Measurements from ENCODE around the gene STK25.
"Not testable (repeated sequence)": the region's sequence is repeated elsewhere in the genome, so short reads cannot be mapped to it uniquely, and the experiment has no call there.

The STK25 gene

DNA sequence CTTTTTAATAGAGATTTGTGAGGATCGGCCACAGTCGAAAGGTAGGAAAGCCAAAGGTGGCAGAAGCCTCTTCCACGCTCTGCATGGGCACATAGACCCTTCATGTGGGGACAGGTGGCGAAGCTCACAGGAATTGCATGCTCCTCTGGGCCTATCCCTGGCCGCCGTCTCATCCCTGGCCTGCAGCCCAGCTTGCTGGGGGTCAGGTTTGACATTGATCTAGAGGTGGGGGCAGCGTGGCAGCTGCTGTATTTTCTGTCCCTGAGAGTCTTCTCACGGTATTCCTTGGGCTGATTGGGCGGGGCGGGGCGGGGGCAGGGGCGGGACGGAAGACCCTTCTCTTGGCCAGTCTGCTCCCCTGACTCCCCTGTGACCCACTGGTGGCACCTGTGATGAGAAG is 48.9 kb downstream of the STK25 start:
- TF ChIP-seq, protein P1, sequence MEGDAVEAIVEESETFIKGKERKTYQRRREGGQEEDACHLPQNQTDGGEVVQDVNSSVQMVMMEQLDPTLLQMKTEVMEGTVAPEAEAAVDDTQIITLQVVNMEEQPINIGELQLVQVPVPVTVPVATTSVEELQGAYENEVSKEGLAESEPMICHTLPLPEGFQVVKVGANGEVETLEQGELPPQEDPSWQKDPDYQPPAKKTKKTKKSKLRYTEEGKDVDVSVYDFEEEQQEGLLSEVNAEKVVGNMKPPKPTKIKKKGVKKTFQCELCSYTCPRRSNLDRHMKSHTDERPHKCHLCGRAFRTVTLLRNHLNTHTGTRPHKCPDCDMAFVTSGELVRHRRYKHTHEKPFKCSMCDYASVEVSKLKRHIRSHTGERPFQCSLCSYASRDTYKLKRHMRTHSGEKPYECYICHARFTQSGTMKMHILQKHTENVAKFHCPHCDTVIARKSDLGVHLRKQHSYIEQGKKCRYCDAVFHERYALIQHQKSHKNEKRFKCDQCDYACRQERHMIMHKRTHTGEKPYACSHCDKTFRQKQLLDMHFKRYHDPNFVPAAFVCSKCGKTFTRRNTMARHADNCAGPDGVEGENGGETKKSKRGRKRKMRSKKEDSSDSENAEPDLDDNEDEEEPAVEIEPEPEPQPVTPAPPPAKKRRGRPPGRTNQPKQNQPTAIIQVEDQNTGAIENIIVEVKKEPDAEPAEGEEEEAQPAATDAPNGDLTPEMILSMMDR (IDR thresholded peaks at IDR 0.05; ENCODE audit: insufficient read depth, missing control alignments), result no peak
- no peak for FAIRE-seq

DNA sequence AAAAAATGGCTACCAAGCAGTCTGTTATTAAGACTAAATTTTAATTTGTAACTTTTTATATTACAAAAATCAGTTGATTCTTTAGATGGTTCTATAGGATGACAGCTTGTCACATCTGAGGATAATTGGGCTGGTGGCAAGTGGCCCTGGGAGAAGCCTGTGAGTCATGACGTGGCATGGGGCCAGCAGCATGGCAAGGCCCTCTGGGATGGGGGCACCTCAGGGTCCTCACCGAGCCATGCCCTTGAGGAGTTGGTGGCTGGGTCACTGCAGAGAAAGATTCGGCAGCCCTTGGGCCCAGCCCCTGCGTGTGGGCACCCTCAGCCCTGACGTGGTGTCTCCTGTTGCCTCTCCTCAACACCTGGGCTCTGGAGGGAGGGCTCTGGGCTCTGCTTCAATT is 49.7 kb downstream of the STK25 start:
- TF ChIP-seq, protein P1 (IDR thresholded peaks at IDR 0.05; ENCODE audit: insufficient read depth, missing control alignments), result no peak
- DNase-seq (ENCODE audit: insufficient read length, low spot score) (no peak), FAIRE-seq (no peak)

More for the DNA sequence above, 48.9 kb downstream of the STK25 start:
- DNase-seq (ENCODE audit: insufficient read length, low spot score), result no peak

DNA sequence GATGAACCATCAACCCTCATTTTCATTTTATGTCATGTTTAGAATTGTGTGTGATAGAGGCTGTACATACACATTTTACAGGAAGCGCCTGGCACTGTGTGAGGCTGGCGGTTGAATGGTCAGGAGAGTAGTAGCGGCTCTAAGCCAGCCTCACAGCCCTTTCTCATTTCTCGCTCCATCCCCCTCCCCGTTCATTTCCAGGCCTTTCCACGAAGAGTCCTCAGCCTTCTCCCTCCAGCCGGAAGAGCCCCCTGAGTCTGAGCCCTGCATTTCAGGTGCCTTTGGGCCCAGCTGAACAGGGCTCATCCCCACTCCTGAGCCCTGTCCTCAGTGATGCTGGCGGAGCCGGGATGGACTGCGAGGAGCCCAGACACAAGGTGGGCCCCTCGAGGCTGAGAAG is 51.8 kb downstream of the STK25 start:
- DNase-seq (ENCODE audit: insufficient read length, low spot score) (no peak), FAIRE-seq (no peak)
- TF ChIP-seq, protein P1 (IDR thresholded peaks at IDR 0.05; ENCODE audit: insufficient read depth, missing control alignments), result no peak

DNA sequence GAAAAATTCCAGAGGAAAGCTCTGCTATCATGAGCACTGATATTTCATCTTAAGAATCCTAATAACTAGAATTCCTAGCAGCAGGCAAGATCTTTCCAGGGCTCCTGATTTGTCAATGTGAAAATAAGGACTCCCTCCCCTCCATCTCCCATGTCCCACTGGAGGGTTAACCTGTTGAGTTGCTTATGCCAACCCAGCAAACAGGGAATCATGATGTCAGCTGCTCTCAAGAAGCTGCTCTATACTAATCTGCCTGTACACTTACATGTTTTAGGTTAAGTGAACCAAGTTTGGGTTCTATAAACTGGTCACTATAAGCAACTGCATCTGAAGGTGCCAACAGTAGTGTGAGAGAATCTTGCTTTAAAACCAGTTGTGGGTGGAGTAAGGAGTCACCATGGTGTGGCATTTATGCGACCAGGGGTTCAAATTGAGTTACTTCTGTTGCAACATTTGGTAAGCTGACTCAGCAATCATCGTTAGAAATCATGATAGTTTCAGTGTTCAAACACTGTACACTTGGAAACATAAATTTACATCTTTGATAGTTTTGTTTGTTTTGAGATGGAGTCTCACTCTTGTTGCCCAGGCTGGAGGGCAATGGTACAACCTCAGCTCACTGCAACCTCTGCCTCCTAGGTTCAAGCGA is 53.4 kb downstream of the STK25 start:
- DNase-seq (ENCODE audit: insufficient read length, low spot score) (no peak), FAIRE-seq (no peak)
- TF ChIP-seq, protein P1 (IDR thresholded peaks at IDR 0.05; ENCODE audit: insufficient read depth, missing control alignments), result no peak

DNA sequence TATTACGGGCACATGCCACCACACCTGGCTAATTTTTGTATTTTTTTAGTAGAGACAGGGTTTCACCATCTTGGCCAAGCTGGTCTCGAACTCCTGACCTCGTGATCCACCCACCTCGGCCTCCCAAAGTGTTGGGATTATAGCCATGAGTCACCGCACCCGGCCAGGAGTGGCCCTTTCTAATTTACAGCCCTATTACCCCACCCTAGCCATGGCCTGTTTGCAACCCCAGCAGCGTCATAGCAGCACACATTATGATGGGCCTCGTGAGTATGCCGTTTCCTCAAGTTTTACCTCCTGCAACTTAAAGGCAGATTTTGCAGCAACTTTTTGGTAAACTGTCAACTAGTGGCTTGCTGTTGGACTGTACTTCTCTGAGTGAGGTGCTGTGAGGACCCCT is 54.5 kb downstream of the STK25 start:
- FAIRE-seq; DNase-seq (ENCODE audit: insufficient read length, low spot score): not testable (repeated sequence)

DNA sequence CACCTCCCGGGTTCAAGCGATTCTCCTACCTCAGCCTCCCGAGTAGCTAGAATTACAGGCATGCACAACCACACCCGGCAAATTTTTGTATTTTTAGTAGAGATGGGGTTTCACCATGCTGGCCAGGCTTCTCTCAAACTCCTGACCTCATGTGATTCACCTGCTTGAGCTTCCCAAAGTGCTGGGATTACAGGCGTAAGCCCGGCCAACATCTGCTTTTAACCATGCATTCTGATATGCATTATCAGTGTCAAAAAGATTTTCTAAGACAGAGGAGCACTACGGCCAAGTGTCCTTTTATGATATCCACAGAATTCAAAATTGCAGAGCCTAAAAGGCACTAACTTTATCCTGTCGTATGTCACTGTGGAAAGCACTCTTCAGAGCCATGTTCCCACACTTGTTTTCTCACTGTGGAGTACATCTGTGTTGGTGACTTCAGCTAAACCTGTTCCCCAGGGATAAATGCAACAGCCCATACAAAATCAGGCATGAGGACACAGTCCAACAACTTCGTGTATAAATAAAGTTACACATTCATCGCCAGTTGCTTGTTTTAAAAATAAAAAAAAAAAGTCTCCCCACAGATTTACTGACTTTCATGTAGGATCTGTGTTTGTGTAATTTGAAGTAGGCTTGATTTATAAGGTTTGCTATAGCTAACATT is 56.4 kb downstream of the STK25 start:
- TF ChIP-seq, protein P1 (IDR thresholded peaks at IDR 0.05; ENCODE audit: insufficient read depth, missing control alignments), result no peak
- FAIRE-seq, result no peak
- no peak for DNase-seq (ENCODE audit: insufficient read length, low spot score)

DNA sequence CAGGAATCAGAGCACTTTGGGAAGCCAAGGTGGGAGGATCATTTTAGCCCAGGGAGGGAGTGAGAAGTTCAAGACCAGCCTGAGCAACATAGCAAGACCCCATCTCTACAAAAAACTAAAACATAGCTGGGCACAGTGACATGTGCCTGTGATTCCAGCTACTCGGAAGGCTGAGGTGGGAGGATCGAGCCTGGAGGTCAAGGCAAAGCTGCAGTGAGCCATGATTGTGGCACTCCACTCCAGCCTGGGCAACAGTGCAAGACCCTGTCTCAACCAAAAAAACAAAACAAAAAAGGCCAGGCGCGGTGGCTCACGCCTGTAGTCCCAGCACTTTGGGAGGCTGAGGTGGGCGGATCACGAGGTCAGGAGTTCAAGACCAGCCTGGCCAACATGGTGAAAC is 58.3 kb downstream of the STK25 start:
- DNase-seq (ENCODE audit: insufficient read length, low spot score); FAIRE-seq: not testable (repeated sequence)

DNA sequence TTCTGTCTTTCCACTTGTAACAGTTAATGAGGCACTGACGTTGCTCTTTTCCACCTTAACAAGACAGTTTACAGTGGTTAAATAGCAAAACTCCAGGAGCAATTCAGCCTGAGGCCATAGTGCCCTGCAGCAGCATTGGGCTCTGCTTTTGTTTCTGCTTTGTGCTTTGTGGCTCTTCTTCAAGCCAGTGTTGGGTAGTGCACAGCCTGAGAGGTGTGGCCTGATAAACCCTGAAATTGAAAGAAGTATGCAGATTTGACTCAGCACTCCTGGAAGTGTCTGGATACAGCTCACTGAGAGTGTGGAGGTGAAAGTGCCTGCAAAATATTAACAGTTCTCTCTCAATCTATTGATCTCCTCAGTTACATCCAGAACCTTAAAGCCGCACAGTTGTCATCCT is 63.0 kb downstream of the STK25 start:
- DNase-seq (ENCODE audit: insufficient read length, low spot score), result no peak
- no peak for FAIRE-seq
- TF ChIP-seq, protein P1 (IDR thresholded peaks at IDR 0.05; ENCODE audit: insufficient read depth, missing control alignments), result no peak

Measured in D721Med (cell line).